ENCODE results near the gene HSD17B13.

Gene HSD17B13

GRCh38 chr4:87270144-87270543, 52.5 kb downstream of the HSD17B13 start:
- no peak overlapping the region for H3K27ac ChIP-seq (ENCODE audit: low read depth, low read length)
- H3K4me1 ChIP-seq (ENCODE audit: control insufficient read depth, insufficient read depth, low read length, unreplicated experiment) = no peaks in the 10 kb centered on the region
- no peak overlapping the region for H2AFZ ChIP-seq (ENCODE audit: low read length, unreplicated experiment)

GRCh38 chr4:87268411-87268810, 54.3 kb downstream of the HSD17B13 start:
- Histone ChIP-seq H2AFZ (ENCODE audit: low read length, unreplicated experiment) (no peak overlapping the region), H3K79me2 (ENCODE audit: control insufficient read depth, insufficient read depth, low read length, unreplicated experiment) (no peaks in the 10 kb centered on the region), H3K27me3 (ENCODE audit: insufficient read depth, low read length) (peaks cover under 1% of the 10 kb centered on the region; the same call in 1 of the 2 replicates), H3K4me3 (ENCODE audit: low read depth, low read length) (no peak overlapping the region), H3K27ac (ENCODE audit: low read depth, low read length) (no peak overlapping the region), H3K4me1 (ENCODE audit: control insufficient read depth, insufficient read depth, low read length, unreplicated experiment) (no peaks in the 10 kb centered on the region), H3K36me3 (ENCODE audit: insufficient read depth, low read length) (no peaks in the 10 kb centered on the region)

More at GRCh38 chr4:87270144-87270543, 52.5 kb downstream of the HSD17B13 start:
- H3K4me3 ChIP-seq (ENCODE audit: low read depth, low read length) = no peak overlapping the region
- peaks cover 6% of the 10 kb centered on the region; the same call in 1 of the 2 replicates for H3K27me3 ChIP-seq (ENCODE audit: insufficient read depth, low read length)
- no peaks in the 10 kb centered on the region for H3K79me2 ChIP-seq (ENCODE audit: control insufficient read depth, insufficient read depth, low read length, unreplicated experiment)
- H3K36me3 ChIP-seq (ENCODE audit: insufficient read depth, low read length) = no peaks in the 10 kb centered on the region

- no peaks in the 10 kb centered on the region for H3K79me2 ChIP-seq (ENCODE audit: control insufficient read depth, insufficient read depth, low read length, unreplicated experiment)
- no peaks in the 10 kb centered on the region for H3K36me3 ChIP-seq (ENCODE audit: insufficient read depth, low read length)
- no peak overlapping the region for H3K27ac ChIP-seq (ENCODE audit: low read depth, low read length)
- H3K4me1 ChIP-seq (ENCODE audit: control insufficient read depth, insufficient read depth, low read length, unreplicated experiment) = no peaks in the 10 kb centered on the region
- no peaks in the 10 kb centered on the region for H3K27me3 ChIP-seq (ENCODE audit: insufficient read depth, low read length)
- H2AFZ ChIP-seq (ENCODE audit: low read length, unreplicated experiment) = no peak overlapping the region
- H3K4me3 ChIP-seq (ENCODE audit: low read depth, low read length) = no peak overlapping the region
These were observed 55.7 kb downstream of the HSD17B13 start for GRCh38 chr4:87266986-87267385.

DNA sequence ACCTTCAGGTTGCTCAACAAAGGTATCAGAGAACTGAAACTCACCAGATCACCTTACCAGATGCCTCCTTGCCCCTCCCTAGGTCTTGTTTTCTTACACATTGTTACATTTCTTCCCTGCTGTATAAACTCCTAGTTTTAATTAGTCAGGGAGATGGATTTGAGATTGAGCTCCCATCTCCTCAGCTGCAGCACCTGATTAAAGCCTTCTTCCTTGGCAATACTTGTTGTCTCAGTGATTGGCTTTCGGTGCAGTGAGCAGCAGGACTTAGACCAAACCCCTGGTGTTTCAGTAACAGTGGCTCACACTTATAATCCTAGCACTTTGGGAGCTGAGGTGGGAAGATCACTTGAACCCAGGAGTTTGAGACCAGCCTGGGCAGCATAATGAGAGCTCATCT, 59.8 kb downstream of the HSD17B13 start:
- Histone ChIP-seq H3K27ac (ENCODE audit: low read depth, low read length) (no peak overlapping the region), H3K4me3 (ENCODE audit: low read depth, low read length) (no peak overlapping the region), H3K27me3 (ENCODE audit: insufficient read depth, low read length) (no peaks in the 10 kb centered on the region), H3K36me3 (ENCODE audit: insufficient read depth, low read length) (no peaks in the 10 kb centered on the region), H3K4me1 (ENCODE audit: control insufficient read depth, insufficient read depth, low read length, unreplicated experiment) (no peaks in the 10 kb centered on the region), H3K79me2 (ENCODE audit: control insufficient read depth, insufficient read depth, low read length, unreplicated experiment) (no peaks in the 10 kb centered on the region), H2AFZ (ENCODE audit: low read length, unreplicated experiment) (no peak overlapping the region)

DNA sequence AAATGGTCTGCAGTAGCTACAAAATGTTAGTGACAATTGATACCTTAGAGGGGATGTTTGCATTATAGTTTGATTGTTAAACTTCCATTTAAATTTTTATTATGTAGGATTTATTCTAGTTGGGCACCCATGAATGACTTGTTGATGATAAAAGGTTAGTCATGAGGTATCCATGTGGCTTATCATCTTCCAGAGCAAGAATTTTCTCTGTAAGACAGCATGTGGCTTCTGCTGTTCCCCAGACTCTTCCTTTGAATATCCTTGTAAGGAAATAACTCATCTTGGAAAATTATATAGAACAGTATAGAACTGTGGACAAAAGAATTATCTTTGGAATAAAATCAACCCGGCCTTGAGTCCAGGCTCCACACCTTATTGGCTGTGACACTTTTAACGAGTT, 62.2 kb downstream of the HSD17B13 start:
- Histone ChIP-seq H2AFZ (ENCODE audit: low read length, unreplicated experiment) (no peak overlapping the region), H3K4me1 (ENCODE audit: control insufficient read depth, insufficient read depth, low read length, unreplicated experiment) (no peaks in the 10 kb centered on the region), H3K27me3 (ENCODE audit: insufficient read depth, low read length) (no peaks in the 10 kb centered on the region), H3K27ac (ENCODE audit: low read depth, low read length) (no peak overlapping the region), H3K36me3 (ENCODE audit: insufficient read depth, low read length) (no peaks in the 10 kb centered on the region), H3K4me3 (ENCODE audit: low read depth, low read length) (no peak overlapping the region), H3K79me2 (ENCODE audit: control insufficient read depth, insufficient read depth, low read length, unreplicated experiment) (no peaks in the 10 kb centered on the region)

GRCh38 chr4:87258677-87259076, 64.0 kb downstream of the HSD17B13 start:
- Histone ChIP-seq H3K27me3 (ENCODE audit: insufficient read depth, low read length) (no peaks in the 10 kb centered on the region), H3K4me3 (ENCODE audit: low read depth, low read length) (no peak overlapping the region), H3K36me3 (ENCODE audit: insufficient read depth, low read length) (no peaks in the 10 kb centered on the region), H3K27ac (ENCODE audit: low read depth, low read length) (no peak overlapping the region), H3K79me2 (ENCODE audit: control insufficient read depth, insufficient read depth, low read length, unreplicated experiment) (no peaks in the 10 kb centered on the region), H2AFZ (ENCODE audit: low read length, unreplicated experiment) (no peak overlapping the region), H3K4me1 (ENCODE audit: control insufficient read depth, insufficient read depth, low read length, unreplicated experiment) (no peaks in the 10 kb centered on the region)

DNA sequence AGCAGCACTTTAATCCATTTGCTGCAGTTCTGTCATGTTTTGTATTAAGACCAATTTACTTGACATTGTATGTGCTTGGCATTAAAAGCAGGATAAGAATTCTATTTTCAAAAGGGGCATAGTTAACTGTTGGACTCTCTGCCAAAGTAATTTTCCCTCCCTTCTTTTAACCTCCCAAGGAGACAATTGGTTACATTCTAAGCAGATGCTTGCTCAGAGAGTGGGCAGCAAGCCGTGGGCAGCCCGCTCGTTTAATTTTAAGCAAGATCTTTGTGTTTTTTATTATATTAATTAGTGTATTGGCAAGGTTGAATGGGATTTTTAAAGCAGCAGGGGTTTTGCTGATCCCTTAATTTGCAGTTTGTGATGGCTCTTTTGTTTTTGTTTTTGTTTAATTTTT, 65.2 kb downstream of the HSD17B13 start:
- no peak overlapping the region for H3K27ac ChIP-seq (ENCODE audit: low read depth, low read length)
- no peaks in the 10 kb centered on the region for H3K36me3 ChIP-seq (ENCODE audit: insufficient read depth, low read length)
- no peaks in the 10 kb centered on the region for H3K4me1 ChIP-seq (ENCODE audit: control insufficient read depth, insufficient read depth, low read length, unreplicated experiment)
- H3K4me3 ChIP-seq (ENCODE audit: low read depth, low read length) = no peak overlapping the region
- H3K27me3 ChIP-seq (ENCODE audit: insufficient read depth, low read length) = no peaks in the 10 kb centered on the region
- H2AFZ ChIP-seq (ENCODE audit: low read length, unreplicated experiment) = no peak overlapping the region
- H3K79me2 ChIP-seq (ENCODE audit: control insufficient read depth, insufficient read depth, low read length, unreplicated experiment) = no peaks in the 10 kb centered on the region

DNA sequence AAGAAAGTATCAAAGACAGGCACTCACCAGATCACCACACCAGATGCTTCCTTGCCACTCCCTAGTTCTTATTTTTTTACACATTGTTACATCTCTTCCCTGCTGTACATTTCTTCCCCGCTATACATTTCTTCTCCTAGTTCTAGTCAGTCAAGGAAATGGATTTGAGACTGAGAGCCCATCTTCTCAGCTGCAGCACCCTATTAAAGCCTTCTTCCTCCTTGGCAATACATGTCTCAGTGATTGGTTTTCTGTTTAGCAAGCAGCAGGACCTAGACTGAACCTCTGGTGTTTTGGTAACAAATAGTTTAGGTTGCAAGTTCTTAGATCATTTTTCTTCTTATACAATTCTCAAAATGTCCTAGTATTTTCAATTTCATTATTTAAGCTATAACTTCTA, 66.9 kb downstream of the HSD17B13 start:
- H3K27me3 ChIP-seq (ENCODE audit: insufficient read depth, low read length) = no peaks in the 10 kb centered on the region
- no peaks in the 10 kb centered on the region for H3K4me1 ChIP-seq (ENCODE audit: control insufficient read depth, insufficient read depth, low read length, unreplicated experiment)
- H3K79me2 ChIP-seq (ENCODE audit: control insufficient read depth, insufficient read depth, low read length, unreplicated experiment) = no peaks in the 10 kb centered on the region
- no peak overlapping the region for H3K27ac ChIP-seq (ENCODE audit: low read depth, low read length)
- no peaks in the 10 kb centered on the region for H3K36me3 ChIP-seq (ENCODE audit: insufficient read depth, low read length)
- H2AFZ ChIP-seq (ENCODE audit: low read length, unreplicated experiment) = no peak overlapping the region
- H3K4me3 ChIP-seq (ENCODE audit: low read depth, low read length) = no peak overlapping the region

Measured in ACC112 (cell line).